NCI-H146 (cell line): Measurements from ENCODE around the gene GPR45.

ENCODE experiments used
- DNase-seq: peaks from one replicate; lab custom pipeline; 2025; lab: John Stamatoyannopoulos, UW

GPR45 gene

DNA sequence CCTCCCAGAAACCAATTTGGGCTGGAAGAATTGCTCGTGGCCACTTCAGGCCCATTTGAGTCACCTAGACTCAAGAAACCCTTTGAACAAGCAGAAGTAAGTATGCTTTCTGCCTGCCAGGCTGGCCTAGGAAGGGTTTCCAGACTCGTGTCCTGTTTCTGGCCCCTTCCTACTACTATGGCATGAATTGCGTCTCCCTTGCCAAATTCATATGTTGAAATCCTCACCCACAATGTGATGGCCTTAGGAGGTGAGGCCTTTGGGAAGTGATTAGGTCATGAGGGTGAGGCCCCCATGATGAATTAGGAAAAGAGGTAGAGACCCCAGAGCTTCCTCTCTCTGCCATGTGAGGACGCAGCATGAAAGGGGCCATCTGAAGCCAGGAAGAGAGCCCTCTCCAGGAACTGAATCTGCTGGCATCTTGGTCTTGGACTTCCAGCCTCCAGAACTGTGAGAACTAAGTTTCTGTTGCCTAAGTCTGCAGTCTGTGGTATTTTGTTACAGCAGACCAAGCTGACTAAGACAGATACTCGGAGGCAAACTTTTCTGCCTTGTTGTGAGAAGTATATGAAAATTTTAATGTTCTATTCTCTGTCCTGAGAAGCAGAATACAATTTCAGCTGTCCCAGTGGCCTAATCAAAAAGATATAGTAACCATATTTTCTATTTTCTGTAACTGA lies 13.1 kb downstream of the GPR45 start:
- DNase-seq, result no peak

DNA sequence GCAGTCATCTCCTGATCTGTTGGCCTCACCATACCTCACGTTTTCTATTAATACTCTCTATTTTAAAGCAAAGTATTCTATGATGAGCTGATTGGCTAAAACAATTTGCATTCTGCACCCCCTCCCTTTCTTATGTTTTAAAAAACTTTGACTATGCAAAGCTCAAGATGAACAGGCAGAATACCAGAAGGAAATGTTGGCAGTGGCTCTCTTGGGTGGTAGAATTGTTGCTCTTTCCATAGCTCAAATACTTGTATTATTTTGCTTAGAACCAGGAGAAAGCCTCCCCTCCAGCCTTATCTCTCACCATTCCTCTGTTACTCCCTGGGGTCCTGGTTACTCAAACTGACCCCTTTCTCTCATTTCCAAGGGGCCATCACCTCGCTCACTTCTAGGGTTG lies 14.4 kb downstream of the GPR45 start:
- DNase-seq, result no peak

DNA sequence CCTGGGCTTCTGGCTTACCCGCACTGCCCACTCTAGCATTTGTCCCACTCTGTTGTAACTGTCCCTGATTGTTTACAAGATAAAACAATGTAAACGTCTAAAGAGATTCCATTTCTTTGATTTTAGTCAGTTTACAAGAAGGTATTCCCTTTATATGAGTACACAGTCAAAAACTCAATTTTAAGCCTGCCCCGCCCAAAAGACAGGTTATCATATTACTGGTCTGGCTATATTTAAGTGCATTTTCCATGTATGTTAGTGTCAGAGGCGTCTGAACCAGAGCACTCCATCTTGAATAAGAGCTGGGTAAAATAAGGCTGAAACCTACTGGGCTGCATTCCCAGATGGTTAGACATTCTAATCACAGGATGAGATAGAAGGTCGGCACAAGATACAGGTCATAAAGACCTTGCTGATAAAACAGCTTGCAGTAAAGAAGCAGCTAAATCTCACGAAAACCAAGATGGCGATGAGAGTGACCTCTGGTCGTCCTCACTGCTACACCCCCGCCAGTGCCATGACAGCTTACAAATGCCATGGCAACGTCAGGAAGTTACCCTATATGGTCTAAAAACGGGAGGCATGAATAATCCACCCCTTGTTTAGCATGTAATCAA lies 15.0 kb downstream of the GPR45 start:
- DNase-seq, result no peak

DNA sequence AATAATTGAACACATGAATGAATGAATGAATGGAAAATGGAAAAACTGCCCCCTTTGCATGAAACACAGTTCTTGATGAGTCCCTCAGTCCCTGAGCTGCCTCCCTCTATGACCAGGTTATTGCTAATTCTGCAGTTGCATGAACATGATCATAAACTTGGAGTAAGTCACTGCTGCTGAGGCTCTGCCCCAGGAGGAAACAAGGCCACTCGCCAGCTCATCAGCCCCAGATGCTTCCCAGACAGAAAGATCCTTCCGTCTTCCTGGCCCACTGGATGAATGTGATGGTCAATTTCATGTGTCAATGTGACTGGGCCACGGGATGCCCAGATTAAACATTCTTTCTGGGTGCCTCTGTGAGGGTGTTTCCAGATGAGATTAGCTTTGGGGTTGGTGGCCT lies 16.4 kb downstream of the GPR45 start:
- DNase-seq, result no peak

DNA sequence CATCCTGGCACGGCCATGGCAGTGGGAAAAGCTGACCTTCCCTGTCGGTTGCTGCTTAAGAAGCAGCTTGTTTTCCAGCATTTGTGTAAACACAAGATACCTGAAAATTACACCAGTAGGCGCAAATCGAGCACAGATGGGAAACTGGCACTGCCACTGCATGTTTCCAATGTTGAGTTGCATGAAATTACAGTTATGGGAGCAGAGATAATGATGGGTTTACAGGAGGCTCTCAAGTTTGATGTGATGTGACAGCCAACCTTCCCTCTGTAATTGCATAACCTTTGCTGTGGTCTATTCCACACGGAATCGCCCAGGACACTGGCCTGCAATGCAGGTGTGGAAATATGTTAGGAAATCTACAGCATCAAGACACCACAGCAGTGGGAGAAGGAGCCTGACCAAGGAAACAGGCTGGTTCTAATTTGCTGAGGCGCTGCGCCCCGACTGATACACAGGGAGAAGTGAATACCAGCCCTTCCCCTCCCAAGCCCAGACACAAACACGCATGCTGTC lies 17.4 kb downstream of the GPR45 start:
- DNase-seq, result no peak

DNA sequence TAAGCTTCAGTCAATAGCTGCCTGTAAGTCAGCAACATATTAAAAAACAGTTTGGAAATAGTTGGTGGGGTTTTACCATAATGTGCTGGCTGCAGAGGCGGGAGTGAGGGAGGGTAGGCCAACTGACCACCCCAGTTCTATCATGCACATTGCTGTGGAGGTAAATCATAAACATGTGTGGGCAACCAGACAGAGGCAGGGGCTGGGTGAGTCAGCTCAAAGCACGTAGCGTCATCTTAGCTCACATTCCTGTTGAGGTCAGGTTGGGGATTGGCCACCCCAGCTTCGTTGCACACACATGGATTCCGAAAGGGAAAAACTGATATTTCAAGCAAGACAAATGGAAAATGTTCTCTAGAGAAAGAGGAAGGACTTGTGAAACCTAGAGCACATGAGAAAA lies 19.5 kb downstream of the GPR45 start:
- no peak for DNase-seq

DNA sequence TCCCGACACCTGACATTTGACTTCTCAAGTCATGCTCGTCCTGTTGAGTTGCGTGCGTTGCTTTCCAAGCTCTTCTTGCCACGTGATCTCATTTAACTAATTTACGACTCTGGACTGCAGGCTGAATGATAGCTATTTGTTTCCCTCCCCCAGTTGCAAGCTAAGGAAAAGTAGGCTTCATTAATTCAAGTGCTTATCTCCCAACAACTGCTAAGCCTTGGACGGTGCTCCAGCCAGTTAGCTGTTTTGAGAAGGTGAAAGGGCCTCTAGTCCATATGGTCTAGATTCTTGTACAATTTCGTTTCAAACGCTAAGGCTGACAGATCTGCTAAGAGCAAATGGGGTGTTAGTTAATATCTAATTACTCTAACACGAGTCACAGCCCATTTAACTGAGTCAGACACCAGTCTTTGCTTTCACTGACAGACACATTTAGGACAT lies 21.1 kb downstream of the GPR45 start:
- DNase-seq, result no peak

DNA sequence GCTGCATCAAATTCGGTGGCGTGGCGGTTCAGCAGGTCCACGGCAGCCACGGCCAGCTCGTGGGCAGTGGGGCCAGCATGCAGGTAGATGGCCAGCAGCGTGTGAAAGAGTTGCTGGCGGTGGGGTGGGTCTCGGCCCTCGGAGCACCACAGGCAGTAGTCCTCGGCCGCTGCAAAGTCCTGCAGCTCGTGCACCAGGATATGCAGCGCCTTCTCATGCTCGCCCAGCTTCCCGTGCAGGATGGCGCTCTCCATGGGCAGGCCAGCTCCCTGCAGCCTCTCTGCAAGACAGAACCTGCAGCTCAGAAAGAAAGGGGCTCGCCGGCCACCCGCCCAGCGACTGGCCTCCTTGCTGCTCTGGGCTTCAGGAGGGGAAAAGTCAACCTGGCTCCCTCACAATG lies 27.9 kb downstream of the GPR45 start:
- no peak for DNase-seq

DNA sequence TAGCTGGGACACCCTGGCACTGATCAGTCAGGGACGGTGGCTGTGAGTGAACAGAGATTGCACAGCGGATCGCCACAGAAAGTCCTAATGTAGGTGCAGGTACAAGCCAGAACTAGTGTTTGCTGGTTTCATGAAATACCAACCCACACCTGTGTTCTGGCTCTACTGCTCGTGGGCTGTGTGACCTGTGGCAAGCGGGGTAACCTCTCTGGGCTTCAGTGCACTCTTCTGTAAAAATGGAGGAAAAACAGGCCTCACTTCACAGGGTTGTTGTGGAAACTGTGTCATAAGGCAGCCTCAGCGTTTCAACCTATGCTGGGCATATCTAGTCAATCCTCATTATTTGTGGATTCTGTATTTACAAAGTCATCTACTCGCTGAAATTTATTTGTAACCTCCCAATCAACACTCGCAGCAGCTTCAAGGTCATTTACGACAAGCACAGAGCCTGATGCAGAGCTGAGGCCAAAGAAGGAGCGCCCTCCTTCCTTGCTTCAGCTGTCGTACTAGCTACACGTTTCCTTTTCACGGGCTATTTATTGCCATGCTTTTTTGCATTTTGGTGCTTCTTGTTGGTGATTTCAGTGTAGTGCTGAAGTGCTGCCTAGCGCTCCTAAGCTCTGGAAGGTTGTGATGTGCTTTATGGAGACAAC lies 30.0 kb downstream of the GPR45 start:
- no peak for DNase-seq

DNA sequence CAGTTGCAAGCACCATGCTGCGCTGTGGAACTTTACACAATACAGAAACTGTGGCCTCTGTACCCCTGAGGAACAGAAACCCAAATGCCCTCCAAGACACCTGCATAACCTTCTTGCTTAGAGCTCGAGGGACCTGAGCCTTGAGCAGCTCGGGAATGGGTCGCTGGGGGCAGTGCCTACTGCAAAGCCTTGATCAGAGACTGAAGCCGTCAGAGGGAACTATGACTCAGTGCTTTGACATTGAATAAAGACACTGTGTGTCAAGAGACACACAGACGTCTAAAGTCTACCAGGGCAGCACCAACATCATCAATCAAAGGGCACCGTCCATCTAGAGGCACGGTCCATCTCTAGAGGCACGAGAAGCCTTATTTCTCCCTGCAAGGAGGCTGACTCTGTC lies 30.6 kb downstream of the GPR45 start:
- DNase-seq, result no peak

DNA sequence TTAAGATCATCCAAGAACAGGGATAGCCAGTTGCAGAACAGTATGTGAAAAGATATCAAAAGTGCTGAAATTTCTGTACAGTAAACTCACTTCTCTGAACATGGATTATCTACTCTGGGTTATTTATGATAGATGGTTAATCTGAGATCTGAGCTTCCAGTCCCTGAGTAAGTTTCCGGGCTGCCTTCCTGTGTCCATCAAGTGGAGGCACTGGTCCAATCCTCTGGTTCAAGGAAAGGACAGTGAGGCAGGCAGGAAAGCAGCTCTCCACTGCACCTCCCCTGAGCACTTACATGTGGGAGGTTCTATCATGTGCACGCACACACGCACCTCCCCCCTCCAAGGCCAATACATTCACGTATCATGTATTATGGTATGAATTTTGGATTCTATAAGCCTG lies 32.5 kb downstream of the GPR45 start:
- DNase-seq, result no peak

DNA sequence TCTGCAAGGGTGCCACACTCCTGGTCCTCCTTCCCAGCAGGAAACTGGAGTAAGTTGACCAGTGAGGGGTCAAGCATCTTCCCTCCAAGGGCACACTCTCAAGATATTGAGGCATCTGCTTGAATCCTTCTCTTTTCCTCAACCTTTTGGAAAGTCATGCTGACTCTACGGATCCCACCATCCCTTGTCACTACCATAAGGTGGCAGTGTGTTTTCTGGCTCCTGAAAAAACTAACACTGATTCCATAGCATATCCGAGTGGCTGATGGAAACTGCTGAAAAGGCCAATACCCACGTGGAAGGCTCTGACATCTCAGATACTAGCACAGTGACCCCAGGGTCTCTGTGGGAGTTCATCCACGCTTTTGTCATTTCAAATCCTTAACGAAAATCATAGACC lies 37.1 kb downstream of the GPR45 start:
- no peak for DNase-seq

DNA sequence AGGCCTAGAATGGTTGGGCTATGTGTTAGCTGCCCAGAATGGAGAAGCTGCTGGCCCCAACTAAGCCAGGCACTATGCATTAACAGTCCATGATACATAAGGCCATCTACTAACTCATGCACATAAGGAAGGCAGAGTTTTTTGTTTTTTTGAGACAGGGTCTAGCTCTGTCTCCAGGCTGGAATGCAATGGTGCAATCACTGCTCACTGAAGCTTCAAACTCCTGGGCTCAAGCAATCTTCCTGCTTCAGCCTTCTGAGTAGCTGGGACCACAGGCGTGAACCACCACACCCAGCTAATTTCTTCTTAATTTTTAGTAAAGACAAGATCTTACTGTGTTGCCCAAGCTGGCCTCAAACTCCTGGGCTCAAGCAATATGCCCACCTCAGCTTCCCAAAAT lies 37.6 kb downstream of the GPR45 start:
- no peak for DNase-seq

DNA sequence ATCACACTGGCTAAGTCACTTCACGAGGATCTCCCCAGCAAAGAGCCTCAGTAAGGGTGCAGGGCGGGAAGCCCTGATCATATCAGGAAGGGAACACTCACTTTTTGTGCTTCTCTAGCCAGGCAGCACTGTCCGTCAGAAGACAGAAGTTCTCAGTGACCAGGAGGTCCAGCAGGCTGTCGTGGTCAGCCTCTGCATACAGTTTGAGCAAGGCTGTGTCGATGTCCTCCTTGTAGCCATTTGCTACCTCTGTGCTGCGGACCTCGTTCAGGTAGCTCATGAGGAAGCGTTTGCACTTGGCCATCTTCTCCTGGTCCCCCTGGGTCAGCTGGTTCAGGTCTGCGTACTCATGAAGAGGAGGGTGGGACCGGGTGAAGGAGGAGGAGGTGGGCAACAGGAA lies 38.7 kb downstream of the GPR45 start:
- no peak for DNase-seq

DNA sequence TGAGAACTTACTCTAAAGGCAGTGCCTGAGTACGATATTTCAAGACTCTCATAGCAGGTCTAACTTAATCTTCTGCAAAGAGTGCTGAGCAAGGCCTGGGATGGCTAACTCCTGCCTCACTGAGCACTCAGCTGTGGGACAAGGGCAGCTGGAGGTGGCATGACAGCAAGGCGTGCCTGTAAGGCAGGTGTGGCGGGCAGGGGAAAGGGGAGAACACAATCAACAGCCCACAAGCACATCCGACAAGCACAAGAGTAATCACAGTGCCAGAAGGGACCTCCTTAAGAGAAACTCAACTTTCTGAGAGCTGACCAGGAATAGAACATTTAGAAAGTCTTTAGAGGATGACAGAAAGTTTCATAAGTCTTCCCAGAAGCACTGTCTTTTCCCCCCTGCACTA lies 42.0 kb downstream of the GPR45 start:
- no peak for DNase-seq

DNA sequence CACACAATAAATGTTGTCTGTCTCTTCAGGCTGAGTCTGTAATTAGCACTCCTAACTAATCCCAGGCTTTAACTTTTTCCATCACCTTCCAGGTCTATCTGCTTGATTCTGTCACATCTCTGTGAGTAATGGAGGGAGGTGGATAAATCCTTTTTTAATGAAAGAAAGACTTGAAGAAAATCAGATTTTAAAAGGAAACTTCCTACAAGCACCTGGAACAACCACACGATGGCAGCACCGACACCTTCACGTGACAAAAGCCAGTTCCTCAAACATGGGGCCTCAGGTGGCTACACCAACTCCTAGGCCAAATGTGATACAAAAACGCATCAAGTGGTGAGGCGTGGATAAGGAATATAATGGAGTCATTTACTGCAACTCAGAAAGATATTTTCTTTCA lies 46.1 kb downstream of the GPR45 start:
- no peak for DNase-seq

DNA sequence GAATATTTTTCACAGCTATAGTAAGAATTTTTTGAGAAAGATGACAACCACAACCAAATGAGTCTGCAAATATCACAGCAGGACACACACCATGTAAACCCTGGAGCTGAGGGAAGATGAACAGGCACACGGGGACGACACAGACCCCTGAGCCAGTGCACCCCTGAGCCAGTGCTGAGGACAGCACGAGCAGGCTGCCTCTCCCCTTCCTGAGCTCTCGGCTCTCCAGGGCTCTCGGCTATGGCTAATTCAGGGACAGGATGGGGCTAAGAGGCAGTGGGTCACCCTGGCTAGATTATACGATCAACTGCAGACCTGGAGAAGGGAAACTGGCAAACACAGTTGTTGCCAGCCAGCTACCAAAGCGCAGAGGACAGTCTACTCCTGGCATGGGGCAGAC lies 46.6 kb downstream of the GPR45 start:
- no peak for DNase-seq

DNA sequence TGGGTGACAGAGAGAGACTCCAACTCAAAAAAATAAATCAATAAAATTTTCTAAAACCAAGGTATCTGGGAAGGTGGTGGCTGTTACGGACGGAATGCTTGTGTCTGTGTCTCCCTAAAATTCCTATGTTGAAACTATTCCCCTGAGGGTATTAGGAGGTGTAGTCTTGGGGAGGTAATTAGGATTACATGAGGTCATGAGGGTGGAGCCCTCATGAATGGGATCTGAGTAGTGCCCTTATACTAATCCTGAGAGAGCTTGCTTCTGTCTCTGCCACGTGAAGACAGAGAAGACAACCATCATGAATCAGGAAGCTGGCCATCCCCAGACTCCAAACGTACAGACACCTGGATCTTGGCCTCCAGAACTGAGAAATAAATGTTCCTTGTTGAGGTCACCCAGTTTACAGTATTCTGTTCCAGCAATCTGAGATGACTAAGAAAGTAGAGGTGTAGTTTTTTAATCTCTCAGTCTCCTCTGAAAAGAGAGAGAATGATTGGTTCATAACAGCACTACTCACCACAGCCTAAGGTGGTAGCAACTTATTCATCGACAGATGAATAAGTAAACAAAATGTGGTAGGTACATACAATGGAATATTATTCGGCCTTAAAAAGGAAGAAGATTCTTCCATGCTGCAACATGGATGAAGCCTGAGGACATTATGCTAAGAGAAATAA lies 49.6 kb downstream of the GPR45 start:
- DNase-seq, result no peak

DNA sequence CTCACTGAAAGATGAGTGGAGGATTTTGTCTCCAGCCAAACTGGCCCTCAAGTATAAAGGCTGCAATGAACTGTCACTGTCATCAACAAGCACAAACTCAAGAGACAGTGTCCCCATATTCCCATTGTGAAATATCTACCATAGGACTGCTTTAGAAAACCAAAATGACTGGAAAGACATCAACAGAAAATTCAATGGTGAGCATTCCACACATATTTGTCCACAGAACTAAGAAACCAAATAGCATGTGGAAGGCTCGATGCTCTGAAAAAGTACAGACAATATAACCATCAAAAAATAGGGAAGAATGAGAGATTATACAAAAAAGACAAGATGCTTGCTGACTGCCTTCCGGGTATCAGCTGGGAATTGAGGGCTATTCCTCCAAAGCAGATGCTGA lies 50.4 kb downstream of the GPR45 start:
- no peak for DNase-seq
